Measurements from ENCODE around the gene CFH. TPM values are rescaled to one million over a fixed set of nuclear protein-coding genes. Genes with fewer than 3 reads are reported as not detected.

Gene CFH
- total RNA-seq, 1 experiment from 2014 or later: 26.1 TPM

DNA sequence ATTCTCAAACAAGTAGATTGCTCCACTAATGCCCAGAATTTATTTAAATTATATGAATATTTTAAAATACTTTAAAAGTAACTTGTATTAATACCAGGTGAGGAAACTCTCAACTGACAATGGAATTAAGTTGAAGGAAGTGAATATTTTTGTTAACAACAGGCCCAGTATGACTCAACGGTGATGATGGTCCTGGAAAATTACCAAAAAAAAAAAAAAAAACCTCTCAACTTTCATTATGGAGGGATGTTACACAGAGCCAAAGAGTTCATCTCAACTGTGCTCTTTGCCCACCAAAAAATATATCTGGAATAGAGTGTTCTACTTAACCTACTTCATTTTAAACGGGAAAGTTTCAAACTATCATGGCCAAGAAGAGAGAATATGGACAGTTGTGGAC is 28.3 kb downstream of the CFH start:
- no TSS peak for BruUV-seq (replicated peaks)
- DNase-seq: no peak
- CTCF ChIA-PET: no interaction called here
- peaks cover 9% of the 10 kb centered on the region for H3K4me1 Mint-ChIP-seq (ENCODE audit: low read depth, unreplicated experiment)
- intact Hi-C loops (cut with micrococcal nuclease; ENCODE audit: unreplicated experiment): no loop called here
- H3K36me3 Mint-ChIP-seq (ENCODE audit: insufficient read depth, unreplicated experiment): no peaks in the 10 kb centered on the region
- TF ChIP-seq, protein P1, sequence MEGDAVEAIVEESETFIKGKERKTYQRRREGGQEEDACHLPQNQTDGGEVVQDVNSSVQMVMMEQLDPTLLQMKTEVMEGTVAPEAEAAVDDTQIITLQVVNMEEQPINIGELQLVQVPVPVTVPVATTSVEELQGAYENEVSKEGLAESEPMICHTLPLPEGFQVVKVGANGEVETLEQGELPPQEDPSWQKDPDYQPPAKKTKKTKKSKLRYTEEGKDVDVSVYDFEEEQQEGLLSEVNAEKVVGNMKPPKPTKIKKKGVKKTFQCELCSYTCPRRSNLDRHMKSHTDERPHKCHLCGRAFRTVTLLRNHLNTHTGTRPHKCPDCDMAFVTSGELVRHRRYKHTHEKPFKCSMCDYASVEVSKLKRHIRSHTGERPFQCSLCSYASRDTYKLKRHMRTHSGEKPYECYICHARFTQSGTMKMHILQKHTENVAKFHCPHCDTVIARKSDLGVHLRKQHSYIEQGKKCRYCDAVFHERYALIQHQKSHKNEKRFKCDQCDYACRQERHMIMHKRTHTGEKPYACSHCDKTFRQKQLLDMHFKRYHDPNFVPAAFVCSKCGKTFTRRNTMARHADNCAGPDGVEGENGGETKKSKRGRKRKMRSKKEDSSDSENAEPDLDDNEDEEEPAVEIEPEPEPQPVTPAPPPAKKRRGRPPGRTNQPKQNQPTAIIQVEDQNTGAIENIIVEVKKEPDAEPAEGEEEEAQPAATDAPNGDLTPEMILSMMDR (IDR thresholded peaks at IDR 0.05; ENCODE audit: unreplicated experiment): no peak
- H3K4me3 Mint-ChIP-seq (ENCODE audit: low read depth, unreplicated experiment): no peak overlapping the region
- H3K27me3 Mint-ChIP-seq (ENCODE audit: unreplicated experiment): no peaks in the 10 kb centered on the region
- no peak overlapping the region for H3K27ac Mint-ChIP-seq (ENCODE audit: unreplicated experiment)
- no peaks in the 10 kb centered on the region for H3K9me3 Mint-ChIP-seq (ENCODE audit: low read depth, unreplicated experiment)

DNA sequence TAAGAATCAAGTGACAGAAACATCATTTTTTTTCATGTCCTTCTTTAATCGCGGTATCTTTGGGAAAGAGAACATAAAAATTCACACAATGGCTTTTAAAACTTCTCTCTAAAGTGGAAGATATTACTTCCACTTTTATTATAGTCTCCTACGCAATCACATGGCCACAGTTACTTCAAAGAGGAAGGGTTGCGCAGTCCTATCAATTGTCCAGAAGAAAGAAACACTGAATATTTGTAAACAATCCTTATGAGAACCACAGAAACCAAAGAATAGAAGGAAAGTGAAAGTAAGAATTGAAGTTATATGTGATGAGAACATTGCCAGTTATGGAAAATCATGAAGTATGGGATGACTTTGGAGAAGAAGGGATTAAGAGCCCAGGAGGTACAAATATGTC is 32.6 kb downstream of the CFH start:
- H3K36me3 Mint-ChIP-seq (ENCODE audit: insufficient read depth, unreplicated experiment): no peaks in the 10 kb centered on the region
- DNase-seq: no peak
- no peak overlapping the region for H3K27ac Mint-ChIP-seq (ENCODE audit: unreplicated experiment)
- no peaks in the 10 kb centered on the region for H3K4me1 Mint-ChIP-seq (ENCODE audit: low read depth, unreplicated experiment)
- no peak overlapping the region for H3K4me3 Mint-ChIP-seq (ENCODE audit: low read depth, unreplicated experiment)
- no TSS peak for BruUV-seq (replicated peaks)
- intact Hi-C loops (cut with micrococcal nuclease; ENCODE audit: unreplicated experiment): no loop called here
- TF ChIP-seq, protein P1 (IDR thresholded peaks at IDR 0.05; ENCODE audit: unreplicated experiment): no peak
- H3K9me3 Mint-ChIP-seq (ENCODE audit: low read depth, unreplicated experiment): no peaks in the 10 kb centered on the region
- CTCF ChIA-PET: no interaction called here
- no peaks in the 10 kb centered on the region for H3K27me3 Mint-ChIP-seq (ENCODE audit: unreplicated experiment)

DNA sequence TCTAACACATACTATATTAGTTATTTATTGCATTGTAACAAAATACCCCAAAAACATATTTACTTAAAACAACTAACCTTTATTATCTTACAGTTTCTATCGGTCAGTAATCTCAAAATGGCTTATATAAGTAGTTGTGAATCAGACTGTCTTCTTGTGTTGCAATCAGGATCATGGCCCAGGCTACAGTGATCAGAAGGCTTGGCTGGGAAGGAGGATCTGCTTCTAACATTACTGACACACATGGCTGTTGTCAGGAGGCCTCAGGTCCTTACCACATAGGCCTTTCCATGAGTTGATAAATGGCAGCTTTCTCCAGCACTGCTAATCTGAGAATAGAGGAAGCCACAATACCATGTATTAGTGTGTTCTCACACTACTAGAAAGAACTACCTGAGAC is 33.7 kb downstream of the CFH start:
- Mint-ChIP-seq H3K4me3 (ENCODE audit: low read depth, unreplicated experiment) (no peak overlapping the region), H3K36me3 (ENCODE audit: insufficient read depth, unreplicated experiment) (no peaks in the 10 kb centered on the region), H3K4me1 (ENCODE audit: low read depth, unreplicated experiment) (no peaks in the 10 kb centered on the region), H3K27me3 (ENCODE audit: unreplicated experiment) (no peaks in the 10 kb centered on the region), H3K9me3 (ENCODE audit: low read depth, unreplicated experiment) (no peaks in the 10 kb centered on the region), H3K27ac (ENCODE audit: unreplicated experiment) (no peak overlapping the region)
- TF ChIP-seq, protein P1 (IDR thresholded peaks at IDR 0.05; ENCODE audit: unreplicated experiment): no peak
- intact Hi-C loops (cut with micrococcal nuclease; ENCODE audit: unreplicated experiment): no loop called here
- BruUV-seq (replicated peaks): no TSS peak
- no peak for DNase-seq
- CTCF ChIA-PET: no interaction called here

DNA sequence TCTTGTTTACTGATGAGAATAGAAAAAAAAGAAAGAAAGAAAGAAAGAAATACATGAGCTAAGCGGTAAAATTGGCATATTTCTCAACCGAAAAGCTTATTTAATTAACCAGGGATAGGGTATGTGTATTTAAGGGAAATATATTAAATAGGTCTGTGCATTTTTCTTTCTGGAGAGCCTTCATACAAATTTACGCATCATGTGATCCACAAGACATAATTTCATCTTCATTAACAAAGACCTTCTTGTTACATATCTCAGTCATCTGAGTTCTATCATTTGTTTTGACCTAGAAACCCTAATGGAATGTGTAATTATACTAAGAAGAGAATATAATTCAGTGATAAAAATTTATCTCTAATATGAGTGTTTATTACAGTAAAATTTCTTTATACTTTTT is 37.2 kb downstream of the CFH start:
- H3K36me3 Mint-ChIP-seq (ENCODE audit: insufficient read depth, unreplicated experiment): no peaks in the 10 kb centered on the region
- no peak overlapping the region for H3K27ac Mint-ChIP-seq (ENCODE audit: unreplicated experiment)
- no peaks in the 10 kb centered on the region for H3K9me3 Mint-ChIP-seq (ENCODE audit: low read depth, unreplicated experiment)
- intact Hi-C loops (cut with micrococcal nuclease; ENCODE audit: unreplicated experiment): no loop called here
- no peak for DNase-seq
- no peak overlapping the region for H3K4me3 Mint-ChIP-seq (ENCODE audit: low read depth, unreplicated experiment)
- TF ChIP-seq, protein P1 (IDR thresholded peaks at IDR 0.05; ENCODE audit: unreplicated experiment): no peak
- H3K27me3 Mint-ChIP-seq (ENCODE audit: unreplicated experiment): no peaks in the 10 kb centered on the region
- no peaks in the 10 kb centered on the region for H3K4me1 Mint-ChIP-seq (ENCODE audit: low read depth, unreplicated experiment)
- BruUV-seq (replicated peaks): no TSS peak
- CTCF ChIA-PET: no interaction called here

DNA sequence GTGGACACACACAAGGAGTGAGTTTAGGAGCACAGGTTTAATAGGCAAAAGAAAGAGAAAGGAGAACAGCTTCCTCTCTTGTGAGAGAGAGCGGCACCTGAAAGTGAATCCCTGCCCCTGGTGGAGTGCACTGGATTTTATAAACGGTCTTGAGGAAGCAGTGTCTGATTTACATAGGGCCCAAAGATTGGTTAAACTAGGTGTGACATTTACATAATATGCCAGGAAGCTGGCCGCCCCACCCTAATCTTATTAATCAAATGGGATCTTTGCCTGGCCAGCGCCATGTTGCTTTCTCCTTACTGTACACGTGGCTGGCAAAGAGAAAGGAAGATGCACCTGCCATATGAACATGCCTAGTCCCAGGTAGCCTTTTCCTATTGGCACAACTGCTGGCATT is 38.7 kb downstream of the CFH start:
- CTCF ChIA-PET: no interaction called here
- DNase-seq: no peak
- Mint-ChIP-seq H3K4me1 (ENCODE audit: low read depth, unreplicated experiment) (no peaks in the 10 kb centered on the region), H3K9me3 (ENCODE audit: low read depth, unreplicated experiment) (no peaks in the 10 kb centered on the region), H3K4me3 (ENCODE audit: low read depth, unreplicated experiment) (no peak overlapping the region), H3K27ac (ENCODE audit: unreplicated experiment) (no peak overlapping the region), H3K27me3 (ENCODE audit: unreplicated experiment) (no peaks in the 10 kb centered on the region), H3K36me3 (ENCODE audit: insufficient read depth, unreplicated experiment) (no peaks in the 10 kb centered on the region)
- TF ChIP-seq, protein P1 (IDR thresholded peaks at IDR 0.05; ENCODE audit: unreplicated experiment): no peak
- BruUV-seq (replicated peaks): no TSS peak
- intact Hi-C loops (cut with micrococcal nuclease; ENCODE audit: unreplicated experiment): no loop called here

All from Calu3 (cell line).